ENCODE measurements around the gene NR1D2. TPM values are rescaled to one million over a fixed set of nuclear protein-coding genes. Genes with fewer than 3 reads are reported as not detected.
"Not testable (repeated sequence)": the region's sequence is repeated elsewhere in the genome, so short reads cannot be mapped to it uniquely, and the experiment has no call there.

NR1D2 gene
- 1 to 10 TPM; 5.6 to 8.7 TPM for total RNA-seq

DNA sequence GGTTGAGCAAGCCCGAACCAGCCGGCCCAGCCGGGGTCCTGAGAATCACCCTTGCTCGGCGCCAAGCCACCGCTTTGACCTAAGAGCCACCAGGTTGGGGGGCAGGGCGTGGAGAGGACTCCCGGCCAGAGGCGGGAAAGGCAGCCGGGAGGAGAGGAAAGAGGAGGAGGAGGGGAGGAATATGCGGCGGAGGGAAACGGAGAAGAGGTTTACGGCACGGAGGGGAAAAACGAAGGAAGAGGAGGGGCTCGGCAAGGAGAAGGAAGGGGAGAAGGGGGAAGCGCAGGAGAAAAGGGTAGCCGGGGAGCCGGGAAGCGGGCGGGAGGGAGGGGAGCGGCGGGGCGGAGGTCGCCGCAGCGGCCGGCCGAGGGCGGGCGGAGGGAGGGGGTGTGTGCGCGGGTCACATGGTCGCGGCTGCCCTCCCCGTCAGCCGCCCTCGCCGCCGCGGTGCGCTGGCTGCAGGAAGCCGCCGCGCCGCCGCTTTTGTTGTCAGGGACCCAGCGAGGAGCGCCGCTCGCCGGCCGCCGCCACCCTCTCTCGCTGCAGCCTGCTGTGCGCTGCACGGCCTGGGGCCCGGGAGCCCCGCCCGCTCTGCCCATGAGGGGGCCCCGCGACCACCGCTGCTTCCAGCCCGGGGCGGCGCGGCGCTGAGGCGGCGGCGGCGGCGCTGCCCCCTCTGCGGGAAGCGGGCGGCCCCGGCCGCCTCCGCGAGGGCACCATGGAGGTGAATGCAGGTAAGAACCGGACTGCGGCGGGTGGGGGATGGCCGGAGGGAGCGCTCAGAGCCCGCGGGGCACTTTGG is at the start of gene NR1D2:
TSS of gene NR1D2 (plus strand) at position 426 of the 802 bp plus-strand sequence. CDS start at position 719, 293 bp downstream.
- H3K27ac Mint-ChIP-seq: peak within 1 kb of the TSS; percentile 95
- peaks cover 1 to 2% of the 10 kb centered on the region in 2 donors for H3K36me3 Mint-ChIP-seq (ENCODE audit: insufficient read depth in 2 of 2)
- DNase-seq (peak; percentile 83 to 88), ATAC-seq (replicated peaks in 1 of 2) (peak; percentile 68 to 69)
- H3K4me3 Mint-ChIP-seq: peak within 1 kb of the TSS; percentile 88 to 89
- peaks cover 44% of the 10 kb centered on the region for H3K4me1 Mint-ChIP-seq (ENCODE audit: low read depth)
- no peaks in the 10 kb centered on the region for H3K9me3 Mint-ChIP-seq
- peaks cover 17% of the 10 kb centered on the region for H3K27me3 Mint-ChIP-seq (ENCODE audit: low read depth)

DNA sequence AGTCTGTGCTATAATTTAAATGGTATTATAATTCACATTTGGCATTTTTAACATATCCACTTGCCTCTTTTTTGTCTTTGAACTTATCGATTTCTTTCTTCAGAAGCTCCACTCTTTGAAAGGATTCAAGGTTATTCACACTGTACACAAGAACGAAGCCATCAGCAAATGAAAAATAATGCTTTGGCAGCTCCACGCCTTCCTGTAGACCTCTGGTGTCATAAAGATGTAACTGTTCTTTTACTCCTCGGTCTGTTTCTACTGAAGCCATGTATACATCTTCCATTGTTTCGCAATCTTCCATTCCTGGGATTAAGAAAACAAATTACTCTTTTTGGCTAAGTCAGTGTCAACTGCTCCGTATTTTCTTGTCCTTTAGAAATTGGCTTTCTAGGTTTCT is 44.3 kb upstream of the NR1D2 start:
- H3K27ac Mint-ChIP-seq: no peak overlapping the region
- H3K36me3 Mint-ChIP-seq (ENCODE audit: insufficient read depth in 2 of 2): peaks cover 13 to 28% of the 10 kb centered on the region in 2 donors
- no peak for ATAC-seq (replicated peaks in 1 of 2)

DNA sequence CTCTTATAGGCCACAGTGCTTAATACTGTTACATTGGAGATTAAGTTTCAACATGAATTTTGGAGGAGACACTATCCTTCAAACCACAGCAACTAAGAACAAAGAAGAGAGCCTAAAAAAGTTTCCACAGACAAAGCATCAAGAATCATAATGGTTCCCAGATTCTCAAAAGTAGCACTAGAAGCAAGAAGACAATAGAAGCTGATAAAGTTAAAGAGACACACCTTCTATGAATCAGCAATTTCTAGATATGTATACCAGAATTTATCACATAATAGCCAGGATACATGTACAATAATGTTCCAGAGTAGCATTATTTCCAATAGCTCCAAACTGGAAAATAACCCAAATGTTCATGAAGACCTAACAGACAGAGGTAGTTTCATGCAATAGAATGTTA is 40.5 kb upstream of the NR1D2 start:
- peaks cover 0 to 2% of the 10 kb centered on the region in 2 donors for H3K9me3 Mint-ChIP-seq
- no peak overlapping the region for H3K27ac Mint-ChIP-seq
- H3K36me3 Mint-ChIP-seq (ENCODE audit: insufficient read depth in 2 of 2): peaks cover 7 to 9% of the 10 kb centered on the region in 2 donors
- ATAC-seq (replicated peaks in 1 of 2) (no peak), DNase-seq (no peak)
- H3K27me3 Mint-ChIP-seq (ENCODE audit: low read depth): no peaks in the 10 kb centered on the region
- no peak overlapping the region for H3K4me3 Mint-ChIP-seq
- no peaks in the 10 kb centered on the region for H3K4me1 Mint-ChIP-seq (ENCODE audit: low read depth)

More for the DNA sequence above, 44.3 kb upstream of the NR1D2 start:
- Mint-ChIP-seq H3K9me3 (peaks cover 0 to 2% of the 10 kb centered on the region in 2 donors), H3K4me3 (no peak overlapping the region), H3K4me1 (ENCODE audit: low read depth) (no peaks in the 10 kb centered on the region), H3K27me3 (ENCODE audit: low read depth) (no peaks in the 10 kb centered on the region)
- DNase-seq: no peak

- Mint-ChIP-seq H3K27me3 (ENCODE audit: low read depth) (no peaks in the 10 kb centered on the region), H3K27ac (no peak overlapping the region), H3K36me3 (ENCODE audit: insufficient read depth in 2 of 2) (peaks cover 0 to 5% of the 10 kb centered on the region in 2 donors), H3K4me1 (ENCODE audit: low read depth) (peaks cover 7% of the 10 kb centered on the region), H3K9me3 (no peaks in the 10 kb centered on the region), H3K4me3 (no peak overlapping the region)
- DNase-seq (no peak), ATAC-seq (replicated peaks in 1 of 2) (no peak)
These were observed 35.7 kb upstream of the NR1D2 start for GRCh38 chr3:23909341-23909740.

- Mint-ChIP-seq H3K27me3 (ENCODE audit: low read depth) (no peaks in the 10 kb centered on the region), H3K9me3 (no peaks in the 10 kb centered on the region), H3K27ac (no peak overlapping the region), H3K36me3 (ENCODE audit: insufficient read depth in 2 of 2) (peaks cover 0 to 3% of the 10 kb centered on the region in 2 donors), H3K4me3 (no peak overlapping the region), H3K4me1 (ENCODE audit: low read depth) (peaks cover 25% of the 10 kb centered on the region)
- no peak for ATAC-seq (replicated peaks in 1 of 2)
- DNase-seq: no peak
These were observed 33.7 kb upstream of the NR1D2 start for GRCh38 chr3:23911397-23911796.

GRCh38 chr3:23912335-23912734 is 32.8 kb upstream of the NR1D2 start:
- H3K9me3 Mint-ChIP-seq; DNase-seq; ATAC-seq (replicated peaks in 1 of 2); H3K4me3 Mint-ChIP-seq; H3K36me3 Mint-ChIP-seq (ENCODE audit: insufficient read depth in 2 of 2); H3K27me3 Mint-ChIP-seq (ENCODE audit: low read depth); H3K27ac Mint-ChIP-seq: not testable (repeated sequence)
- H3K4me1 Mint-ChIP-seq (ENCODE audit: low read depth): peaks cover 25% of the 10 kb centered on the region

- Mint-ChIP-seq H3K4me1 (ENCODE audit: low read depth) (peaks cover 32% of the 10 kb centered on the region), H3K27me3 (ENCODE audit: low read depth) (no peaks in the 10 kb centered on the region), H3K36me3 (ENCODE audit: insufficient read depth in 2 of 2) (peaks cover 13 to 14% of the 10 kb centered on the region in 2 donors), H3K9me3 (no peaks in the 10 kb centered on the region), H3K27ac (no peak overlapping the region), H3K4me3 (no peak overlapping the region)
- ATAC-seq (replicated peaks in 1 of 2) (no peak), DNase-seq (no peak)
These were observed 31.9 kb upstream of the NR1D2 start for GRCh38 chr3:23913182-23913581.

DNA sequence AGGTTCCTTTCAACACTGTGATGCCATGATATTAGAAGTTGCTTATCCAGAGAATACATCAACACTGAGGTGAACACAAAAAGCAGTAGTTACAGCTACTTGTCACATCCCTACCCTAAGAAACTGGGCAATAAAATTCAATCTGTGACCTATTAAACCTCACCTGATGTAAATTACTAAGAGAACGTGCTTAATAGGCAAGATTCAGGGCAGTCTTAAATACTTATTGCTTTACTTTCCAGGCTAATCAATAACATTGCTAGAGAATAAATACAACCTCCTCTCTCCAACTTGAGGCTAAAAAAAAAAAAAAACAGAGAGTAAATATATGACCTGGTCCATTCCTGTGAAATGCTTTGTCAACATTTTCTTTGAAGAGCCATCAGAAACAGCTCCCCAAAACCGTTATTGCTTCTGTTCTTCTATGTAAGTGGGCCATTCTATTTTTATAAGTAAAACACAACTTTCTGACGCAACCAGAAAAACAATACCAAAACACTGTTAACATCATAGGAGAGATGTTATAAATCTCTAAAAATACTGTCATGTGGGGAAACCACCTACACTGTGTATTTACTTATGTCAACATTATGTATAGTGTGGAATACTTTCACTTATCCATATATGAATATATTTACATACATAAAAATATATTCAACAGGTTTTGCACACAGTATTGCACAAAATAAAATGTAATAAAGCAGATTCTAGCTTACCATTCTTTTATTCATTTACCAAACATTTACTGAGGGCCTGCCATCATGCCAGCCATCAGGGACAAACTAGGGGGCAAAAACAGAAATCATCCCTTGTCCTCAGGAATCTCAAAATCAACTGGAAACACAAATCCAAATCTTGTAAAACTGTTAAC is 31.0 kb upstream of the NR1D2 start:
- H3K9me3 Mint-ChIP-seq: no peaks in the 10 kb centered on the region
- H3K27ac Mint-ChIP-seq: no peak overlapping the region
- H3K27me3 Mint-ChIP-seq (ENCODE audit: low read depth): no peaks in the 10 kb centered on the region
- H3K36me3 Mint-ChIP-seq (ENCODE audit: insufficient read depth in 2 of 2): peaks cover 17 to 23% of the 10 kb centered on the region in 2 donors
- DNase-seq (no peak), ATAC-seq (replicated peaks in 1 of 2) (no peak)
- peaks cover 41% of the 10 kb centered on the region for H3K4me1 Mint-ChIP-seq (ENCODE audit: low read depth)
- H3K4me3 Mint-ChIP-seq: no peak overlapping the region

- no peak for ATAC-seq (replicated peaks in 1 of 2)
These were observed 29.5 kb upstream of the NR1D2 start for GRCh38 chr3:23915537-23916108.

GRCh38 chr3:23916152-23916885 is 28.8 kb upstream of the NR1D2 start:
- H3K9me3 Mint-ChIP-seq: no peaks in the 10 kb centered on the region
- peak; percentile 56 to 60 for ATAC-seq (replicated peaks in 1 of 2)
- no peak for DNase-seq
- H3K4me3 Mint-ChIP-seq: peak overlapping the region; percentile 98 to 99
- H3K36me3 Mint-ChIP-seq (ENCODE audit: insufficient read depth in 2 of 2): peaks cover 24 to 35% of the 10 kb centered on the region in 2 donors
- H3K27ac Mint-ChIP-seq: no peak overlapping the region
- H3K4me1 Mint-ChIP-seq (ENCODE audit: low read depth): peaks cover 59% of the 10 kb centered on the region
- no peaks in the 10 kb centered on the region for H3K27me3 Mint-ChIP-seq (ENCODE audit: low read depth)

More at GRCh38 chr3:23915537-23916108, 29.5 kb upstream of the NR1D2 start:
- Mint-ChIP-seq H3K27ac (peak overlapping the region; percentile 13), H3K4me1 (ENCODE audit: low read depth) (peaks cover 56% of the 10 kb centered on the region), H3K27me3 (ENCODE audit: low read depth) (no peaks in the 10 kb centered on the region), H3K4me3 (peak overlapping the region; percentile 98 to 99), H3K9me3 (no peaks in the 10 kb centered on the region), H3K36me3 (ENCODE audit: insufficient read depth in 2 of 2) (peaks cover 24 to 36% of the 10 kb centered on the region in 2 donors)
- DNase-seq: no peak

DNA sequence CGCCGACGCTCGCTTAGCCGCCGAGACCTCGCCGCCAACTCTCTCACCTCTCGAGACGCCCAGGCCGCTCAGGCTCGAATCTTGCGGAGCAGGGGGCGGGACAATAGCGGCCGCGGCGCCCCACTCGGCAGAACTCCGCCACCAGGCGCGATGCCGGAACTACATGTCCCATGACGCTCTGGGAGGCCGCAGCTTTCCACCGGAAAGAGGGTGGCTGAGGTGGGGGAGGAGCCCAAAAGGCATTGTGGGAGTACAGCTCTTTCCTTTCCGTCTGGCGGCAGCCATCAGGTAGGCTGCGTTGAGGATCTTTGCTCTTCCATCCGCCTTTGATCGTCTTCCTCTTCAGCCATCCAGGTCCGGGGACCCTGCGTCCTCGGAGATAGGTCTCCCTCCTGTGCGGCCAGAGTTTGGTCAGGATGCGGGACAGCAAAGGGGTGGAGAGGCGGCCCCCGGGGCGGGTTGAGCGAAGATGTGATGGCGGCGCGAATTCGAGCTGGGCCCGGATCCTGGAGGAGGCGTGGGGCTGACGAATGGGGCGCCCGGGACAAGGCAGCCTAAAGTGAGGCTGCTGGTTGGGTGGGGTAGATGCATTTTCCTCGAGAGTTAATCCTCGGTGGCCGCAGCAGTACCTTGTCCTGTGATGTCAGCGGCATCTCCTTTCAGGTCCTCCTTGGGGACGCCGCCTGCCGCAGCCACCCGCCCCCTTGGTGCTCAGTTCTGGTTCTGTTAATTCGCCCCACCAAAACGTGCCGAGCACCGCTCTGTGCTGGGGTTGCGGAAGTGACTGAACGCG is 28.0 kb upstream of the NR1D2 start, which contains the start of the genes NKIRAS1 and RPL15:
TSS of gene NKIRAS1 (minus strand) at position 105 of the 793 bp plus-strand sequence. CDS start 6,086 bp downstream, outside the sequence.
TSS of gene RPL15 (plus strand) at position 247 of the 793 bp plus-strand sequence. CDS start 728 bp downstream, outside the sequence.
- Mint-ChIP-seq H3K27ac (peak within 1 kb of the TSS; percentile 99), H3K36me3 (ENCODE audit: insufficient read depth in 2 of 2) (peaks cover 24 to 36% of the 10 kb centered on the region in 2 donors), H3K9me3 (no peaks in the 10 kb centered on the region), H3K4me1 (ENCODE audit: low read depth) (peaks cover 59% of the 10 kb centered on the region), H3K4me3 (peak within 1 kb of the TSS; percentile 98 to 99), H3K27me3 (ENCODE audit: low read depth) (no peaks in the 10 kb centered on the region)
- DNase-seq: peak; percentile 96 to 98
- peak; percentile 95 for ATAC-seq (replicated peaks in 1 of 2)
